Myocyte (in vitro differentiated cells): ENCODE measurements around the gene GABRG3. TPM values are rescaled to one million over a fixed set of nuclear protein-coding genes. Genes with fewer than 3 reads are reported as not detected.

ENCODE experiments used
- DNase-seq: peaks from one replicate; pipeline ENCODE4 v3.0.0-alpha.2; 2012; ENCODE audit warnings: low read depth
- total RNA-seq: library from RNA; depleted of rRNA; stranded (reverse); fragments of >200 nt; gene quantifications from 2 replicates; pipeline ENCODE4 v1.2.3, GENCODE V29; 2014

The GABRG3 gene
- total RNA-seq, 1 donor from 2014 or later, result not detected

DNA sequence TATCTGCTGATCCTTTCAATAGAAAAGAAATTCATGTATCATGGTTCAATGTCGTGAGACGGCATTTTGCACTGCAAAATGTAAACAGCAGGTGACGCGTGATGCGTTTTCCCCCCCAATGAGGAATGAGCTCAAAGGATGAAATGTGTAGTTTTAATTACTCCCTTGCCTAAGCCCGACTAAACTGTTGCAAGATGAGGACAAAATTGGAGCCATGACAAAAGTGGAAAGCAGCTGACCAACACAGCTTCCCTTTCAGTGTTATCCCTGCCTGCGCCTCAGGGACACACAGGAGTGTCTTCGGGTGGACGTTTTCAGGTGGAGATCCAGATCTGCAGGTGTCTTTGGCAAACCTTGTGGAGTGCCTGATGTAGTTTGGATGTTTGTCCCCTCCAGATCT is 92.0 kb downstream of the GABRG3 start:
- DNase-seq, result no peak

DNA sequence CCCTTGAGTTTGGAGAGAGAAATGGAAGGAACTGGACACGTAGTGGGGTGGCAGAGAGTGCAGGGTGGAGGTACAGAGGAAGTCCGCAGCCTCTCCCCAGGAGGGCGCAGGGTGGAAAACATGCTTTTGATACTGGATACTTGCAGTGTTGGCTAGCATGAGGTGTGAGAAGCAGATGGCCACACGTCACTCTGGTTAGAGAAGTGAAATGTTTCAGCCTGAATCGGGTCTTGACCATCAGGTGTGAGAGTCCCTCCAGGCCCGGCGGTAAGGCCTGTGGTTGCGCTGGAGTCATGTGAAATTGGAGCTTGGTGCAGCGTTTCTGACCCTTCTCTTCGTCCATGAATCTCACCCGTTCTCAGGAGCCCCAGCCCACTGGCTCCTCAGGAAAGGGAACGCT is 93.1 kb downstream of the GABRG3 start:
- no peak for DNase-seq

GRCh38 chr15:27065151-27065550 is 94.2 kb downstream of the GABRG3 start:
- no peak for DNase-seq

GRCh38 chr15:27065785-27066184 is 94.8 kb downstream of the GABRG3 start:
- no peak for DNase-seq

DNA sequence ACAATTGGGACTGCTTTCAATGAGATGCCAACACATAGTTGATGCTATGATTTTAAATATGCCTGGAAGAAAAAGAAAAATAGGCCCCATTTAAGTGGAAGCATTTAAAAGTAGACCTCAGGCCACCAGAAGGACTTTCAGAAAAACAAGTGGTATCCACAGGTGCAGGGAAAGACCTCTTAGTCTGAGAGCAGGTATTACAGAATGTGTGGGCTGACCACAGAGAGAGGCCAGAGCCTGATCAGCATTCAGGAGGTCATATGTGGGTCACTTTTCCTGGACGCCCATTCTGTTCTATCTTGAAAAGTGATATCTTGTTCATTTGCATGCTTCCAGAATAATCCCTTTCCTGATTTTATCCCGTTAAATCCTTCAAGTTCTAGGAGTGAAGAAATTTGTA is 95.5 kb downstream of the GABRG3 start:
- no peak for DNase-seq

DNA sequence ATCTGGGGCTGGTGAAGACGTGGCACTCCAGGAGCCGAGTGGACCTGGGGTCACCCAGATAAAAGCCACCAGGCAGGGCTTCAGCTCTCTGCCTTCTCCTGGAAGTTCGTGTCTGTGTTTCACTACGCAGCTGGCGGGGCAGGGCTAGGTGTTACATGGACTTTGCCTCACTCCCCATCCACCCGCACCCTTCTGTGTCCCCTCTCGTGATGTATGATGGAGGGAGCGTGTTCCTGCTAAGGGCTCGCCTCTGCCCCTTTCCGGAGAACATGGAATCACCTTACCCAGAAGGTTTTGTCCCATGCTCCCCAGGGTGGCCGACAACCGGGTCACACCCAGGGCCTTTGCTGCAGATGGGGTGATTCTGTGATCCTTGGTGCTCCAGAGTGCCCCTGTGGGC is 96.2 kb downstream of the GABRG3 start:
- DNase-seq, result no peak

GRCh38 chr15:27070841-27071240 is 99.9 kb downstream of the GABRG3 start:
- DNase-seq, result no peak

GRCh38 chr15:27074179-27074578 is 103.2 kb downstream of the GABRG3 start:
- no peak for DNase-seq

DNA sequence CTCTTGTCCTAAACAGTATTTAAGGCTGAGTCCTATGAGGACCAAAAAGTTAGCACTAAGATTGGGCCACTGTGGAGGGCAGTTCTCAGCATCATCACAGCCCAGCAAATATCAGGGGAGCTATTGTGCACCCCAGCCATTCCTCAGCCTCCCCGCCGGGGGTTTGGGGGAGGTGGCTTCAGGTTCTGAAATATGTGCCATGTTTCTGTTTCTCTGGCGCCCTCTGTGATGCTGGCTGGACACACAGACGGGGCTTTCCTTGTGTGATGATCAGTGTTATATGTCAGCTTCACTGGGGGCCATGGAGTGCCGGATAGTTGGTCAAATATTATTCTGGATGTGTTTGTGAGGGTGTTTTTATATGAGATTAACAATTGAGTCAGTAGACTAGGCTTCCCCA is 106.8 kb downstream of the GABRG3 start:
- DNase-seq, result no peak

- no peak for DNase-seq
These were observed 110.9 kb downstream of the GABRG3 start for GRCh38 chr15:27081676-27082418.

DNA sequence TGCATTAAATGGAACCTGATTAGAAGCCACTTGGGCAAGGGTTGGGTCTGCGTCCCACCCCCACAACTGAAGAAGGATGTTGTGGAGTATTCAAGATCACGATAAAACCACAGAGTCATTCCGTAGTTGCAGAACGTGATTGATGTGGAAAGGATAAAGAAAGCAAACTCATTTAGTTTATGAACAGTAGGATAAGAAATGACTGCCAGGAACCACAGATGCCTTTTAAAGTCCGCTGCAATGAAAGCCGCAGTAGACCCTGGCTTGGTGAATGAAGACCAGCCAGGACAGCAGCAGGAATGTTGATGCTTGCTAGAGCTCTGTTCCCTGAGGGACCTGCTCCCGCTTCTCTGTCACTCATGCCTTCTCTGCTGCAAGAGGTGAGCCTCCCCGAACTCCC is 111.5 kb downstream of the GABRG3 start:
- DNase-seq, result no peak

DNA sequence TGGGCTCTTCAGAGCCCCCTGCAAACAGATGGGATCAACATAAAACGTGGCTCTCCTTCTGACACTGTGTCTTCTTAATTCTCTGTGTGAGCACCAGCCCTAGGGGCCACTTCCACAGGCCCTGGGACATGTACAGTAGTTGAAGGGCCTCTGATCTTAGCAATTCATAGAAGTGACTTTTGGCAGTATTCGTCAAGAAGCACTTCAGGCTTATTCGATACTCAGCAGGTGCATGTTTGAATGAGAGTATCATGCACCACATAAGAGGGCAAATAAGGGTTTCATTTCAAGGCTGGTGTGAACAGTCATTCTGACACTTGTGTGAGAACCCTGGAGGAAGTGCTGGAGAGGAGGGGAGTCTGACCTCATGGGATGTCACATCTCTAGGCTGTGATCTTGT is 113.9 kb downstream of the GABRG3 start:
- DNase-seq, result no peak

GRCh38 chr15:27086149-27086548 is 115.2 kb downstream of the GABRG3 start:
- DNase-seq, result no peak

GRCh38 chr15:27086805-27087204 is 115.8 kb downstream of the GABRG3 start:
- no peak for DNase-seq

GRCh38 chr15:27087651-27088583 is 116.9 kb downstream of the GABRG3 start:
- DNase-seq, result no peak

- no peak for DNase-seq
These were observed 117.7 kb downstream of the GABRG3 start for GRCh38 chr15:27088584-27089232.

- DNase-seq, result no peak
These were observed 118.2 kb downstream of the GABRG3 start for GRCh38 chr15:27089233-27089586.

- no peak for DNase-seq
These were observed 118.7 kb downstream of the GABRG3 start for GRCh38 chr15:27089676-27090075.

DNA sequence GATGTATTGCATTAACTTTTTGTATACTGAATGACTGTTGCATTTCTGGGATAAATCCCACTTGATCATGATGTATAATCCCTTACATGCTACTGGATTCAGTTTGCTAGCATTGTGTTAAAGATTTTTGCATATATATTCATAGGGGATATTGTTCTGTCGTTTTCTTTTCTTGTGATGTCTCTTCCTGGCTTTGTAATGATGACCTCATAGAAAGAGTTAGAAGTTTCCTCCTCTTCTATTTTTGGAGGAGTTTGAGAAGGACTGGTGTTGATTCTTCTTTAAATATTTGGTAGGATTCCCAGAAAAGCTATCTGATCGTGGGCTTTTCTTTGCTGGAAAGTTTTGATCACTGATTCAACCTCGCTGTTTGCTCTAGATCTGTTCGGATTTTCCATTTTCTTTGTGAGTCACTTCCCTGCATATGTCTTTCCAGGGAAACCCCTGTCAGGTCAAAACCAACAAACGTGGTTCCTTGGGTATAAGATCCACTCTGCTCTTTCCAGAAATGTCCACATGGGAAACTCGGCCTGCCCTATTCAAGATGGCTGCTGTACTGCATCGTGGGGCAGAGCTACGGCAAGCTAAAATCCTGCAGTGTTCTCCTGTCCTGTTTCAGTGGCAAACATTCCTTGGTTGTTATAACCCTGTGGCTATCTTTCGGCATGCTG is 120.4 kb downstream of the GABRG3 start:
- no peak for DNase-seq

DNA sequence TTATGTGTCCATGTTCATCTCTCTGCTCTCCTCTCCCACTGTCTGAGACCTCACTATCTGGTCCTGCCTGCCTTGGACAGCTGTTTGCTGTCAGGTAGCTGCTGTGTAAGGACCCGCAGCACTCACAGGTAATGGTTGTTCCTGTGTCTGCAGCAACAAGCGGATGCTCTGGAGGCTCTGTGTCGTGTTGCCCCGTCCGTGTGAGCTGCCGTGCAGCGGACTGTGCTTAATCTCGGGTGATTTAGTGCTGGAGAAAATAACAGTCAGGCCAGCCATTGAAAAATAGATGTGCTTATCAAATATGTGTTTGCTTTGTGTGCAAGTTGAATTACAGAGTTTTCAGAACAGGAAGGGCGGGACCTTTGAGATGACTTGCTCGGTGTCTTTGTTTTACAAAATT is 121.4 kb downstream of the GABRG3 start:
- DNase-seq, result no peak

- DNase-seq, result no peak
These were observed 123.3 kb downstream of the GABRG3 start for GRCh38 chr15:27094235-27094634.
